A549 (cell line): ENCODE results near the gene CNTNAP5. TPM values are rescaled to one million over a fixed set of nuclear protein-coding genes. Genes with fewer than 3 reads are reported as not detected.

Source experiments
- ATAC-seq, 2 experiments: fragments of 200-7000 bp in 1 of 2; fragments of >200 bp in 1 of 2; cut with Nextera tagmentation in 1 of 2; cut with Tn5 transposase in 1 of 2; 3 replicates each; pipeline versions ENCODE4 v1.8.0 to v1.9.1; 2018 to 2020; ENCODE audit warnings: mild to moderate bottlenecking in 1 of 2, moderate library complexity in 1 of 2
- CTCF ChIA-PET: fragments of 300-600 bp; sonication (Branson Sonifier 250); formaldehyde crosslinking; extraction: SDS; loops from one replicate; lab custom pipeline; 2021; ENCODE audit warnings: antibody characterized with exemption, inconsistent platforms; lab: Yijun Ruan, JAX
- POLR2A ChIA-PET: fragments of 350-600 bp; formaldehyde crosslinking; extraction: SDS; loops from one replicate; lab custom pipeline; 2021; ENCODE audit warnings: antibody characterized with exemption, inconsistent platforms; lab: Yijun Ruan, JAX
- DNase-seq, 2 experiments: peaks; one replicate each; pipeline versions ENCODE4 v3.0.0 to v3.0.0-alpha.2; 2011 to 2016; ENCODE audit warnings: low read depth in 1 of 2, low spot score in 1 of 2
- FAIRE-seq: peaks from 2 replicates; lab custom pipeline; 2011; peaks lifted over from hg19 to GRCh38; lab: Jason Lieb, UNC
- H3K27ac ChIP-seq, 2 experiments: fragments of >200 bp; sonication (Bioruptor Twin); formaldehyde crosslinking; 3 replicates each; pipeline ENCODE4 v1.5.1; 2016 to 2017
- H3K4me1 ChIP-seq: fragments of >200 bp; sonication (Bioruptor Twin); formaldehyde crosslinking; 3 replicates; pipeline ENCODE4 v1.6.1; 2016
- H3K4me2 ChIP-seq: fragments of >200 bp; sonication (Bioruptor Twin); formaldehyde crosslinking; 3 replicates; pipeline ENCODE4 v1.6.1; 2016
- H3K4me3 ChIP-seq: fragments of >200 bp; sonication (Bioruptor Twin); formaldehyde crosslinking; 3 replicates; pipeline ENCODE4 v1.5.1; 2016
- H3K9me3 ChIP-seq: fragments of >200 bp; sonication (Bioruptor Twin); formaldehyde crosslinking; 3 replicates; pipeline ENCODE4 v1.6.1; 2016
- CBX2 ChIP-seq: fragments of 200-600 bp; sonication (generic); IDR thresholded peaks from 2 replicates; pipeline ENCODE4 v1.6.1; 2016; ENCODE audit warnings: low read depth, mild to moderate bottlenecking, borderline replicate concordance
- CEBPB ChIP-seq, 2 experiments: fragments of >200 bp in 1 of 2; sonication (Bioruptor Twin) in 1 of 2; formaldehyde crosslinking in 1 of 2; IDR thresholded peaks; 2 replicates each; pipeline ENCODE4 v1.6.1; 2012 to 2016
- CHD4 ChIP-seq: fragments of 200-600 bp; sonication (generic); IDR thresholded peaks from 2 replicates; pipeline ENCODE4 v1.6.1; 2016; ENCODE audit warnings: antibody characterized with exemption, mild to moderate bottlenecking, borderline replicate concordance
- FOXS1 ChIP-seq: fragments of 250-450 bp; sonication (Bioruptor Pico); IDR thresholded peaks from 2 replicates; pipeline ENCODE4 v1.5.0; 2020; ENCODE audit warnings: mild to moderate bottlenecking, moderate library complexity
- GATA3 ChIP-seq: IDR thresholded peaks from 2 replicates; pipeline ENCODE4 v1.6.1; 2012; ENCODE audit warnings: borderline replicate concordance
- HDAC2 ChIP-seq: fragments of 200-600 bp; sonication (generic); IDR thresholded peaks from 2 replicates; pipeline ENCODE4 v1.6.1; 2016
- HES2 ChIP-seq: fragments of >200 bp; sonication (Bioruptor Twin); formaldehyde crosslinking; IDR thresholded peaks from 2 replicates; pipeline ENCODE4 v1.6.1; 2016
- HMGXB4 ChIP-seq: fragments of 250-450 bp; sonication (Bioruptor Pico); IDR thresholded peaks from 2 replicates; pipeline ENCODE4 v1.5.0; 2021; ENCODE audit warnings: mild to moderate bottlenecking, moderate library complexity, borderline replicate concordance
- HOXB5 ChIP-seq: fragments of 250-450 bp; sonication (Bioruptor Pico); IDR thresholded peaks from 2 replicates; pipeline ENCODE4 v1.5.0; 2020; ENCODE audit warnings: mild to moderate bottlenecking, moderate library complexity
- JUN ChIP-seq, 2 experiments: fragments of >200 bp; sonication (Bioruptor Twin); formaldehyde crosslinking; IDR thresholded peaks; 2 replicates in 1 of 2; 3 replicates in 1 of 2; pipeline ENCODE4 v1.6.1; 2016 to 2017
- KDM1A ChIP-seq: fragments of 200-600 bp; sonication (generic); IDR thresholded peaks from 2 replicates; pipeline ENCODE4 v1.6.1; 2016; ENCODE audit warnings: low read depth, mild to moderate bottlenecking
- KDM5A ChIP-seq: fragments of 200-600 bp; sonication (generic); IDR thresholded peaks from 2 replicates; pipeline ENCODE4 v1.6.1; 2016; ENCODE audit warnings: antibody characterized with exemption, mild to moderate bottlenecking
- MYC ChIP-seq: IDR thresholded peaks from 2 replicates; pipeline ENCODE4 v1.6.1; 2012; ENCODE audit warnings: mild to moderate bottlenecking, inconsistent platforms, low read length, improper control_type of control experiment, borderline replicate concordance
- NFE2L2 ChIP-seq: fragments of 150-350 bp; conservative IDR thresholded peaks from 2 replicates; pipeline ENCODE4 v1.6.1; 2014; ENCODE audit warnings: low read length
- PBX3 ChIP-seq: IDR thresholded peaks from 2 replicates; pipeline ENCODE4 v1.6.1; 2012
- PHF8 ChIP-seq: fragments of 200-600 bp; sonication (generic); IDR thresholded peaks from 2 replicates; pipeline ENCODE4 v1.6.1; 2016; ENCODE audit warnings: low read depth, mild to moderate bottlenecking, antibody characterized with exemption, moderate library complexity, borderline replicate concordance
- POLR2AphosphoS2 ChIP-seq: conservative IDR thresholded peaks from 2 replicates; pipeline ENCODE4 v1.6.1; 2012; ENCODE audit warnings: low read length, improper control_type of control experiment, inconsistent platforms
- RAD21 ChIP-seq, 2 experiments: fragments of >200 bp in 1 of 2; sonication (Bioruptor Twin) in 1 of 2; formaldehyde crosslinking in 1 of 2; IDR thresholded peaks in 1 of 2; conservative IDR thresholded peaks in 1 of 2; 2 replicates in 1 of 2; 3 replicates in 1 of 2; pipeline ENCODE4 v1.6.1; 2012 to 2018; ENCODE audit warnings: inconsistent platforms in 1 of 2
- RFX5 ChIP-seq: fragments of 450-650 bp; IDR thresholded peaks from 2 replicates; pipeline ENCODE4 v1.7.1; 2014; ENCODE audit warnings: antibody characterized with exemption, mild to moderate bottlenecking, moderate library complexity
- RNF2 ChIP-seq: fragments of 200-600 bp; sonication (generic); IDR thresholded peaks from 2 replicates; pipeline ENCODE4 v1.6.1; 2016; ENCODE audit warnings: low read depth, mild to moderate bottlenecking, antibody characterized with exemption, moderate library complexity, borderline replicate concordance
- SREBF2 ChIP-seq: fragments of 450-650 bp; IDR thresholded peaks from 2 replicates; pipeline ENCODE4 v1.6.1; 2014; ENCODE audit warnings: mild to moderate bottlenecking, moderate library complexity
- ZFP36 ChIP-seq: fragments of 450-650 bp; IDR thresholded peaks from 2 replicates; pipeline ENCODE4 v1.6.1; 2014; ENCODE audit warnings: borderline replicate concordance; ENCODE audit not compliant: partially characterized antibody
- ZSCAN20 ChIP-seq: fragments of 250-450 bp; sonication (Bioruptor Pico); IDR thresholded peaks from 2 replicates; pipeline ENCODE4 v1.8.0; 2022; ENCODE audit warnings: mild to moderate bottlenecking, moderate library complexity
- WGBS: methylation state at CpG from one replicate; pipeline ENCODE4 v1.1.6; 2017; ENCODE audit errors: missing lambda C conversion rate; 5-methylcytosine and 5-hydroxymethylcytosine counted together
- polyA plus RNA-seq, 4 experiments: library from polyadenylated mRNA; depleted of rRNA in 3 of 4; stranded (reverse); fragments of >200 nt; fragmentation: RNase III in 1 of 4; extraction: RNeasy Plus Mini Kit Qiagen cat#74134 plus additional on column Dnase treatment in 1 of 4; gene quantifications; 2 replicates in 3 of 4; 3 replicates in 1 of 4; pipeline ENCODE4 v1.2.3, GENCODE V29; 2011 to 2017
- TF ChIP-seq, protein P1 (sequence below): fragments of 450-650 bp; IDR thresholded peaks from 2 replicates; pipeline ENCODE4 v1.6.1; 2014; ENCODE audit warnings: antibody characterized with exemption
- TF ChIP-seq, protein P2 (sequence below): IDR thresholded peaks from 2 replicates; pipeline ENCODE4 v1.6.1; 2012; ENCODE audit warnings: low read depth, borderline replicate concordance

The CNTNAP5 gene
- polyA plus RNA-seq, 2 of the 4 experiments (the other 2 are of a cell fraction), result not detected

GRCh38 chr2:124704071-124704925, 679.2 kb downstream of the CNTNAP5 start:
- 0 out of 3 replicates have a peak, but pooled peaks cover 3% of the 10 kb centered on the region for H3K9me3 ChIP-seq
- no peaks in the 10 kb centered on the region for H3K4me1 ChIP-seq
- POLR2A ChIA-PET, result no interaction called here
- TF ChIP-seq KDM1A (no peak), RNF2 (no peak), HOXB5 (CRISPR knock-in tag) (no peak), NFE2L2 (no peak), MYC (no peak), RFX5 (no peak), CHD4 (no peak), ZSCAN20 (CRISPR knock-in tag) (no peak), SREBF2 (no peak), GATA3 (no peak), ZFP36 (no peak), CEBPB (IDR thresholded peaks at IDR 0.05) (no peak), CBX2 (no peak)
- TF ChIP-seq, all 56 proteins: peak for 0
- CTCF ChIA-PET, result no interaction called here
- FAIRE-seq (no peak), ATAC-seq (no peak), DNase-seq (no peak)
- Histone ChIP-seq H3K27ac (no peak overlapping the region), H3K4me3 (no peak overlapping the region), H3K4me2 (no peak overlapping the region)
- 6% methylated on average over 5 of the region's 5 CpGs for WGBS

DNA sequence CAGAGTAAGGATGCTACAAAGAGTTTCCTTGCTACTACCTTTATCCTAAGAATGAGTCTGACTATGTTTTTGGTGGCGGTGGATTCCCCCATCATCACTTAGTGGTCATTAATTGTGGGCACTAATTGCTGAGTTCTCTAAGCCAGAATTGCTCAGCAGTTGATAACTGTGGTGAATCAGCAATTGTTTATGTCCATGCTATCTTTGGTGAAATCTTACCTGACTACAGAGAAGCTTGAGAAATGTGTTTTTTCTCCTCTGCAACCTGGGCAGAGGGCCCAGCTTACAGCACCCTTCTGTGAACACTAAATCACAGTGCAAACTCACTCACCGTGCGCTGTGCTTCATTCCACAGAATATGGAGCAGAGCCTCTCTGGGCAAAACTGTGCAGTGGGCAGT, 683.6 kb downstream of the CNTNAP5 start:
- 21% methylated on average over 3 of the region's 3 CpGs for WGBS
- no peak overlapping the region for H3K4me3 ChIP-seq
- ChIA-PET POLR2A (no interaction called here), CTCF (no interaction called here)
- H3K4me1 ChIP-seq, result no peaks in the 10 kb centered on the region
- ATAC-seq (no peak), DNase-seq (no peak), FAIRE-seq (no peak)
- no peak overlapping the region for H3K4me2 ChIP-seq
- H3K9me3 ChIP-seq, result no peaks in the 10 kb centered on the region
- no peak overlapping the region for H3K27ac ChIP-seq
- no peak for TF ChIP-seq HES2
- TF ChIP-seq, protein P1, sequence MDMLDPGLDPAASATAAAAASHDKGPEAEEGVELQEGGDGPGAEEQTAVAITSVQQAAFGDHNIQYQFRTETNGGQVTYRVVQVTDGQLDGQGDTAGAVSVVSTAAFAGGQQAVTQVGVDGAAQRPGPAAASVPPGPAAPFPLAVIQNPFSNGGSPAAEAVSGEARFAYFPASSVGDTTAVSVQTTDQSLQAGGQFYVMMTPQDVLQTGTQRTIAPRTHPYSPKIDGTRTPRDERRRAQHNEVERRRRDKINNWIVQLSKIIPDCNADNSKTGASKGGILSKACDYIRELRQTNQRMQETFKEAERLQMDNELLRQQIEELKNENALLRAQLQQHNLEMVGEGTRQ, result no peak
- TF ChIP-seq POLR2AphosphoS2, result no peak
- no peak for TF ChIP-seq JUN (IDR thresholded peaks at IDR 0.05)
- TF ChIP-seq KDM5A, result no peak
- no peak for TF ChIP-seq RAD21 (conservative IDR thresholded peaks at IDR 0.05 in 1 of 2, IDR thresholded peaks at IDR 0.05 in 1 of 2)
- TF ChIP-seq HMGXB4 (CRISPR knock-in tag), result no peak
- TF ChIP-seq CHD4, result no peak
- no peak for TF ChIP-seq FOXS1
- TF ChIP-seq PBX3, result no peak
- TF ChIP-seq, protein P2, sequence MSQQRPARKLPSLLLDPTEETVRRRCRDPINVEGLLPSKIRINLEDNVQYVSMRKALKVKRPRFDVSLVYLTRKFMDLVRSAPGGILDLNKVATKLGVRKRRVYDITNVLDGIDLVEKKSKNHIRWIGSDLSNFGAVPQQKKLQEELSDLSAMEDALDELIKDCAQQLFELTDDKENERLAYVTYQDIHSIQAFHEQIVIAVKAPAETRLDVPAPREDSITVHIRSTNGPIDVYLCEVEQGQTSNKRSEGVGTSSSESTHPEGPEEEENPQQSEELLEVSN, result no peak
- no peak for TF ChIP-seq PHF8
- no peak for TF ChIP-seq HDAC2
